ENCODE measurements around the gene KCNJ9. TPM values are rescaled to one million over a fixed set of nuclear protein-coding genes. Genes with fewer than 3 reads are reported as not detected.
A peak's percentile ranks its signal among the peaks of the same experiment; 100 is the strongest.

KCNJ9 gene
- total and polyA plus RNA-seq, 2 of the 13 experiments (the other 11 are each of a cell fraction or from before 2014, with no cell fraction given): not detected

DNA sequence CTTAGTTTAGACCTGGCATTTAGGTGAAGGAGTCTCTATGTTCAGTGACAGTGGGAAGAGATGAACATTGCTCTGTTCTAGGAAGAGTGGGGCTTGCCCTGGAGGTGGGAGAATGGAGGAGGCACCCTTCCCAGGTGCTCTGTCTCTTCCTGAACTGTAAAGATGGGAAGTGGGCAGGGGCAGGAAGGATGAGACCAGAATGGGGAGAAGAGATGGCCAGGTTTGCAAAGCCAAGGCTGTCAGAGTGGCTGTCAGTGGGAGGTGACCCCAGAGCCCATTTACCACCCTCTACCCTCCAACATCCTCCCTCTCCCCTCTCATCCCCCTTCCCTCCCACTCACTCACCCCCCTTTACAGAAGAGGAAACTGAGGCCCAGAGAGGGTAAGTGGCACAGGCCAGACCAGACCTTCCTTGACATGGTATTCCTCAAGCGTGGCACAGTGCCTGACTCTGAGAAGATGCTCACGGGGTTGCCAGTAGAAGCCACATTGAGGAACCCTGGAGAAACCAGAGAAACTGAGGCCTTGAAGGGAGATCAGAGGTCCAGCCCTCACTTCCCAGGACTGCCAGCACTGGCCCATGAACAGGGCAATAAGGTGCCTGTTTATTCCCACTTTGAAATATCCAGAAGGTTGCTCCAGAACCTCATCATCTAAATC, 18.5 kb downstream of the KCNJ9 start:
- POLR2A ChIA-PET: interaction anchor here (1.3 to 2.2 kb wide), 3 partner anchors 152 to 185 kb away, joined by 6 to 14 read pairs (median 9); partner anchors contain the start of genes DCAF8 and PEX19
- TF ChIP-seq FOXJ3 (CRISPR knock-in tag; IDR thresholded peaks at IDR 0.05; ENCODE audit: borderline replicate concordance): no peak
- TF ChIP-seq, protein P1, sequence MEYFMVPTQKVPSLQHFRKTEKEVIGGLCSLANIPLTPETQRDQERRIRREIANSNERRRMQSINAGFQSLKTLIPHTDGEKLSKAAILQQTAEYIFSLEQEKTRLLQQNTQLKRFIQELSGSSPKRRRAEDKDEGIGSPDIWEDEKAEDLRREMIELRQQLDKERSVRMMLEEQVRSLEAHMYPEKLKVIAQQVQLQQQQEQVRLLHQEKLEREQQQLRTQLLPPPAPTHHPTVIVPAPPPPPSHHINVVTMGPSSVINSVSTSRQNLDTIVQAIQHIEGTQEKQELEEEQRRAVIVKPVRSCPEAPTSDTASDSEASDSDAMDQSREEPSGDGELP (IDR thresholded peaks at IDR 0.05; ENCODE audit: borderline replicate concordance, low read depth): no peak
- TF ChIP-seq ZNF501 (CRISPR knock-in tag; IDR thresholded peaks at IDR 0.05): 0 out of 2 replicates have a peak, but pooled peaks have one; percentile 6
- TF ChIP-seq EHMT2 (IDR thresholded peaks at IDR 0.05; ENCODE audit: borderline replicate concordance, low read depth, low read length): no peak
- TF ChIP-seq SRSF9 (IDR thresholded peaks at IDR 0.05; ENCODE audit: borderline replicate concordance, insufficient read depth, low read depth, low read length, poor library complexity, severe bottlenecking): no peak
- peak; percentile 59 for TF ChIP-seq HNRNPK (IDR thresholded peaks at IDR 0.05; ENCODE audit: low read depth, low read length, poor library complexity, severe bottlenecking)
- TF ChIP-seq ZNF451 (CRISPR knock-in tag; IDR thresholded peaks at IDR 0.05): no peak
- TF ChIP-seq ZBTB42 (CRISPR knock-in tag; IDR thresholded peaks at IDR 0.05): no peak
- TF ChIP-seq DNMT3B (CRISPR knock-in tag; conservative IDR thresholded peaks at IDR 0.05): no peak
- TF ChIP-seq ZNF256 (CRISPR knock-in tag; conservative IDR thresholded peaks at IDR 0.05): no peak
- TF ChIP-seq, protein P2, sequence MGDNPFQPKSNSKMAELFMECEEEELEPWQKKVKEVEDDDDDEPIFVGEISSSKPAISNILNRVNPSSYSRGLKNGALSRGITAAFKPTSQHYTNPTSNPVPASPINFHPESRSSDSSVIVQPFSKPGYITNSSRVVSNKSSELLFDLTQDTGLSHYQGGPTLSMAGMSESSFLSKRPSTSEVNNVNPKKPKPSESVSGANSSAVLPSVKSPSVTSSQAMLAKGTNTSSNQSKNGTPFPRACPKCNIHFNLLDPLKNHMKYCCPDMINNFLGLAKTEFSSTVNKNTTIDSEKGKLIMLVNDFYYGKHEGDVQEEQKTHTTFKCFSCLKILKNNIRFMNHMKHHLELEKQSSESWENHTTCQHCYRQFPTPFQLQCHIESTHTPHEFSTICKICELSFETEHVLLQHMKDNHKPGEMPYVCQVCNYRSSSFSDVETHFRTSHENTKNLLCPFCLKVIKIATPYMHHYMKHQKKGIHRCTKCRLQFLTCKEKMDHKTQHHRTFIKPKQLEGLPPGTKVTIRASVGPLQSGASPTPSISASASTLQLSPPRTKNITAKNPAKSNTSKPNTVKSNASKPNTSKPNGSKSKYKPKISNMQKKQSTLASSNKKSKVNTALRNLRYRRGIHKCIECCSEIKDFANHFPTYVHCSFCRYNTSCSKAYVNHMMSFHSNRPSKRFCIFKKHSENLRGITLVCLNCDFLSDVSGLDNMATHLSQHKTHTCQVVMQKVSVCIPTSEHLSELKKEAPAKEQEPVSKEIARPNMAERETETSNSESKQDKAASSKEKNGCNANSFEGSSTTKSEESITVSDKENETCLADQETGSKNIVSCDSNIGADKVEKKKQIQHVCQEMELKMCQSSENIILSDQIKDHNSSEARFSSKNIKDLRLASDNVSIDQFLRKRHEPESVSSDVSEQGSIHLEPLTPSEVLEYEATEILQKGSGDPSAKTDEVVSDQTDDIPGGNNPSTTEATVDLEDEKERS (CRISPR knock-in tag; IDR thresholded peaks at IDR 0.05): no peak
- no peak for TF ChIP-seq NFE2L2 (IDR thresholded peaks at IDR 0.05; ENCODE audit: low read length)

More for the DNA sequence above, 18.5 kb downstream of the KCNJ9 start:
- Histone ChIP-seq H2AFZ (ENCODE audit: low read length) (no peak overlapping the region), H3K27ac (ENCODE audit: extremely low read length, insufficient read depth, low read length) (peak overlapping the region; percentile 67), H4K20me1 (ENCODE audit: insufficient read depth, low read length) (no peaks in the 10 kb centered on the region), H3K4me1 (ENCODE audit: insufficient read depth, low read length) (peaks cover 87% of the 10 kb centered on the region), H3K4me2 (ENCODE audit: low read depth, low read length) (peak overlapping the region; percentile 100), H3K9me3 (ENCODE audit: low read length) (no peaks in the 10 kb centered on the region), H3K4me3 (replicated peaks in 1 of 3; ENCODE audit: insufficient read depth in 1 of 3, low read depth in 2 of 3, low read length in 3 of 3) (peak overlapping the region in 1 of 3 experiments; percentile 76; a peak in 1 of 6 replicates), H3K27me3 (ENCODE audit: control insufficient read depth in 1 of 2, insufficient read depth in 2 of 2, low read length in 2 of 2) (no peaks in the 10 kb centered on the region), H3K9ac (ENCODE audit: insufficient read depth, low read depth, low read length) (peak overlapping the region; percentile 72; the same call in 1 of the 2 replicates), H3K79me2 (ENCODE audit: insufficient read depth, low read length) (peaks cover 18% of the 10 kb centered on the region), H3K36me3 (replicated peaks in 1 of 2; ENCODE audit: control insufficient read depth in 1 of 2, insufficient read depth in 2 of 2, low read length in 2 of 2) (no peaks in the 10 kb centered on the region; a peak in 1 of 5 replicates)
- intact Hi-C loops (cut with micrococcal nuclease; ENCODE audit: unreplicated experiment) (loop anchor here (5.0 kb wide), 1 partner anchor 277 kb away; no protein-coding TSS in a partner anchor), in situ Hi-C loops (cut with HindIII; ENCODE audit: extremely low pct_ligation_motif_present, low pct_unique_long_range_greater_than_20kb) (loop anchor here (10.0 kb wide), 1 partner anchor 115 kb away; no protein-coding TSS in a partner anchor)
- CTCF ChIA-PET (ENCODE audit: low intra/inter-chr PET ratio, low total read pairs): interaction anchor here (1.4 to 2.0 kb wide), 4 partner anchors 64 to 192 kb away, joined by 11 to 15 read pairs (median 12); no protein-coding TSS in a partner anchor
- no peak for DNase-seq (ENCODE audit: low spot score)
- ATAC-seq: no peak
- BruUV-seq (replicated peaks): no TSS peak
- WGBS (ENCODE audit: low lambda C conversion rate): 53% methylated on average over 2 of the region's 2 CpGs
- no peak for FAIRE-seq
